ENCODE data around the gene CIB2. TPM values are rescaled to one million over a fixed set of nuclear protein-coding genes. Genes with fewer than 3 reads are reported as not detected.

The CIB2 gene
- total RNA-seq, 1 experiment from 2014 or later: 43.2 TPM

DNA sequence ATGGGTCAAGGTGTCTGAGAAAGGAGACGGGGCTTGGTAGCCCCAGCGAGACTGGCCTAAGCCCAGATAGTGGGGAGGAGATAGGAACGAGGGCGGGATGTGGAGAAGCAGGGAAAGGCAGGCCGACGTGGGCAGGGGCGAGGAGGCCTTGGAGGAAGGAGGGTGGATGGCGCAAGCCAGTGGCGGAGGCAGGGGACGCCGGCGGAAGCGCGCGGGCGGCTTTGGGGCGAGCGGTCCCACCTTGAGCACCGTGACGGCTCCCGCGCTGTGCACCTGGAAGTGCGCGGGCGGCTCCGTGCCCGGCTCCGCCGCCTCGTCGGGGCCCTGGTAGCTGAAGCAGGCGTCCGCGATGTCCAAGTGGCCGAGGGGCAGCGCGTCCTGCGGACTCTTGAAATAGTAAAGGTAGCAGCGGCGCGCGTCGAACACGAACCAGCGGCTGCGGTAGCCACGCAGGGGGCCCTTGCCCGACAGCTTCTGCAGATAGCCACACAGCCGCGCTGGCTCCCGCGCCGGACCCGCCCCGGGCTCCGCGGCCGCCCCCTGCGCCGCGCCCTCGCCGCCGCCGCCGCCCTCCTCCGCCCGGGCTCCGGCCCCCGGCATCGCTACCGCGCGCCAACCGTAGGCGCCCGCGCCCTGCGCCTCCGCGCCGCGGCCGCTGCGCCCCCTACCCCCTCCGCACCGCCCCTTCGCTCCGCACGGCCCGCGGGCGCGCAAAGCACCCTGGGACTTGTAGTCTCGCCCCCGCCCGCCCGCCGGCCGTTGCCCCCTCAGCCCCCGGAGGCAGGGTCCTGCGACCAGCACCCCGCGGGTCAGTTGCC lies 54.0 kb downstream of the CIB2 start, which contains the start of gene TBC1D2B:
Gene TBC1D2B (minus strand): TSS at position 659 of the 818 bp plus-strand sequence. CDS start 59 bp downstream, at position 600.
- no peak within 1 kb of the TSS for H3K4ac ChIP-seq (ENCODE audit: low read depth, low read length)
- H3K23me2 ChIP-seq (ENCODE audit: insufficient read length, low read depth, low read length, poor library complexity, severe bottlenecking): peaks cover 3% of the 10 kb centered on the region
- no peaks in the 10 kb centered on the region for H3K9me3 Mint-ChIP-seq
- H3K9me3 ChIP-seq (ENCODE audit: control insufficient read depth, low read depth, low read length): no peaks in the 10 kb centered on the region
- DNase-seq: peak; percentile 60
- no peak within 1 kb of the TSS for H2BK15ac ChIP-seq (ENCODE audit: low read depth, low read length)
- no peak within 1 kb of the TSS for H3K23ac ChIP-seq (ENCODE audit: insufficient read length, low read depth, low read length)
- H2BK20ac ChIP-seq (ENCODE audit: low read depth, low read length, poor library complexity, severe bottlenecking): no peak within 1 kb of the TSS
- H3K4me2 ChIP-seq (ENCODE audit: insufficient read depth, insufficient read length, low read length): peak within 1 kb of the TSS; percentile 47
- no peaks in the 10 kb centered on the region for H3K79me1 ChIP-seq (ENCODE audit: insufficient read depth, low read depth, low read length, poor library complexity, severe bottlenecking)
- peaks cover 0 to 4% (median 0%) of the 10 kb centered on the region in 3 experiments; a peak in 2 of 7 replicates for H3K36me3 Mint-ChIP-seq (ENCODE audit: insufficient read depth in 1 of 3, low read depth in 3 of 3)
- H4K91ac ChIP-seq (ENCODE audit: insufficient read length, low read depth, low read length): no peak within 1 kb of the TSS
- H3K4me3 Mint-ChIP-seq: peak within 1 kb of the TSS; percentile 87 to 95
- no peak within 1 kb of the TSS for H2BK120ac ChIP-seq (ENCODE audit: low read depth, low read length, poor library complexity, severe bottlenecking)
- H3K4me1 ChIP-seq (ENCODE audit: insufficient read depth, low read length): peaks cover 2% of the 10 kb centered on the region; the same call in 1 of the 2 replicates
- no CpG with 5 or more reads among the region's 104 CpGs for whole genome bisulfite sequencing (ENCODE audit: extremely low coverage, insufficient read length, low lambda C conversion rate)
- no peak within 1 kb of the TSS for H3K18ac ChIP-seq (ENCODE audit: insufficient read length, low read depth, low read length)
- peaks cover 2% of the 10 kb centered on the region for H3K27me3 Mint-ChIP-seq (ENCODE audit: low read depth)
- no peaks in the 10 kb centered on the region for H3K79me2 ChIP-seq (ENCODE audit: insufficient read depth, low read length)
- no peaks in the 10 kb centered on the region for H4K20me1 ChIP-seq (ENCODE audit: control insufficient read depth, insufficient read depth, insufficient read length)
- no peak within 1 kb of the TSS for H2AK5ac ChIP-seq (ENCODE audit: insufficient read length, low read length)
- H4K5ac ChIP-seq (ENCODE audit: insufficient read length, low read depth, low read length): no peak within 1 kb of the TSS
- H2BK12ac ChIP-seq (ENCODE audit: insufficient read length, low read depth, low read length): no peak within 1 kb of the TSS
- no peak within 1 kb of the TSS for H4K8ac ChIP-seq (replicated peaks; ENCODE audit: insufficient read length, low read depth, low read length)
- H3K27ac ChIP-seq (ENCODE audit: insufficient read length, low read depth, low read length): no peak within 1 kb of the TSS
- peak within 1 kb of the TSS; percentile 97 for H2AFZ ChIP-seq (ENCODE audit: low read length)
- TF ChIP-seq, protein P1, sequence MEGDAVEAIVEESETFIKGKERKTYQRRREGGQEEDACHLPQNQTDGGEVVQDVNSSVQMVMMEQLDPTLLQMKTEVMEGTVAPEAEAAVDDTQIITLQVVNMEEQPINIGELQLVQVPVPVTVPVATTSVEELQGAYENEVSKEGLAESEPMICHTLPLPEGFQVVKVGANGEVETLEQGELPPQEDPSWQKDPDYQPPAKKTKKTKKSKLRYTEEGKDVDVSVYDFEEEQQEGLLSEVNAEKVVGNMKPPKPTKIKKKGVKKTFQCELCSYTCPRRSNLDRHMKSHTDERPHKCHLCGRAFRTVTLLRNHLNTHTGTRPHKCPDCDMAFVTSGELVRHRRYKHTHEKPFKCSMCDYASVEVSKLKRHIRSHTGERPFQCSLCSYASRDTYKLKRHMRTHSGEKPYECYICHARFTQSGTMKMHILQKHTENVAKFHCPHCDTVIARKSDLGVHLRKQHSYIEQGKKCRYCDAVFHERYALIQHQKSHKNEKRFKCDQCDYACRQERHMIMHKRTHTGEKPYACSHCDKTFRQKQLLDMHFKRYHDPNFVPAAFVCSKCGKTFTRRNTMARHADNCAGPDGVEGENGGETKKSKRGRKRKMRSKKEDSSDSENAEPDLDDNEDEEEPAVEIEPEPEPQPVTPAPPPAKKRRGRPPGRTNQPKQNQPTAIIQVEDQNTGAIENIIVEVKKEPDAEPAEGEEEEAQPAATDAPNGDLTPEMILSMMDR (conservative IDR thresholded peaks at IDR 0.05): no peak
- 0 out of 2 replicates have a peak within 1 kb of the TSS, but pooled peaks have one; percentile 74 for H3K14ac ChIP-seq (ENCODE audit: insufficient read depth, low read length)
- H2BK5ac ChIP-seq (ENCODE audit: insufficient read length, low read length): no peak within 1 kb of the TSS
- H3T11ph ChIP-seq (ENCODE audit: low read length): no peak within 1 kb of the TSS
- no peak within 1 kb of the TSS for H3K56ac ChIP-seq (ENCODE audit: insufficient read length, low read depth, low read length)
- peak within 1 kb of the TSS in 1 of 3 experiments; percentile 44; a peak in 1 of 7 replicates for H3K27ac Mint-ChIP-seq
- no peaks in the 10 kb centered on the region for H3K27me3 ChIP-seq (ENCODE audit: insufficient read depth, low read length)
- H3K4me1 Mint-ChIP-seq: peaks cover 22 to 25% of the 10 kb centered on the region in 2 experiments
- H3K9ac ChIP-seq (ENCODE audit: extremely low read depth, insufficient read length, low read length): peak within 1 kb of the TSS; percentile 34
